ENCODE results near the gene LSM7.

The LSM7 gene

DNA sequence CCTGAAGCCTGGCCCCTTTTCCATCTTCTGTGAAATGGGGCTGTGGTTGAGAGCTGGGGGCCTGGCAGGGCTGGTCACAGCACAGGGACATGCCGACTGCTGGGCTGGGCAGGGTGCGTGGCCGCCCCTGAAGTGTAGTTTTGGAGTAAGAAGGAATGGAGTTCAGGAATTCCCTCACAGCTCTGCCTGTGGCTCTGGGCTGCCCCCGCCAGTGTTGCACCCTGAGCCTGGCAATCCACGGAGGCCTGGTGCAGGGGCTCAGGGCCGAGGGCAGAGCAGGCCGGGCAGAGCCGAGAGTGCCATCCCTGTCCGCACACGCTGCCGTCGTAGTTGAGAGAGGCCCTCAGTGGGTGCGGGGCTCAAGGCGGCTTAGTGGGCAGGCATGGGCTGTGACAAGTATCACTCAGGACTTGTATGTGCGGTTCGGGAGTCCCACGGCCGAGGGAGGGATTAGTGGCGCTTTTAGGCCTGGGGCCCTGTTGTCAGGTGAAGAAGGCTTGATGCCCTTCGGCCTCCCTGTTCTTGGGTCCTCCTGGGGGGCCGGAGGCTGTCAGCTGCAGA is 9.7 kb upstream of the LSM7 start:
- H3K79me2 ChIP-seq (ENCODE audit: insufficient read depth, low read length): no peaks in the 10 kb centered on the region; the same call in 1 of the 2 replicates
- H3K9ac ChIP-seq (ENCODE audit: low read length): no peak overlapping the region
- H3K4me1 ChIP-seq (ENCODE audit: insufficient read depth, low read length, severe bottlenecking): peaks cover 5% of the 10 kb centered on the region
- no peak overlapping the region for H3K4me3 ChIP-seq (ENCODE audit: low read depth, low read length, poor library complexity, severe bottlenecking)
- H3F3A ChIP-seq (ENCODE audit: insufficient read depth, low read length): peaks cover 4% of the 10 kb centered on the region; the same call in 1 of the 2 replicates
- no peak overlapping the region for H2AFZ ChIP-seq (ENCODE audit: low read length)
- no peaks in the 10 kb centered on the region for H3K9me3 ChIP-seq (ENCODE audit: low read length)
- H3K36me3 ChIP-seq (ENCODE audit: insufficient read depth, low read length): peaks cover 57% of the 10 kb centered on the region
- H3K27ac ChIP-seq (ENCODE audit: low read depth, low read length, poor library complexity, severe bottlenecking): no peak overlapping the region
- no peaks in the 10 kb centered on the region for H3K9me2 ChIP-seq (ENCODE audit: low read depth, low read length)
- TF ChIP-seq, protein P1, sequence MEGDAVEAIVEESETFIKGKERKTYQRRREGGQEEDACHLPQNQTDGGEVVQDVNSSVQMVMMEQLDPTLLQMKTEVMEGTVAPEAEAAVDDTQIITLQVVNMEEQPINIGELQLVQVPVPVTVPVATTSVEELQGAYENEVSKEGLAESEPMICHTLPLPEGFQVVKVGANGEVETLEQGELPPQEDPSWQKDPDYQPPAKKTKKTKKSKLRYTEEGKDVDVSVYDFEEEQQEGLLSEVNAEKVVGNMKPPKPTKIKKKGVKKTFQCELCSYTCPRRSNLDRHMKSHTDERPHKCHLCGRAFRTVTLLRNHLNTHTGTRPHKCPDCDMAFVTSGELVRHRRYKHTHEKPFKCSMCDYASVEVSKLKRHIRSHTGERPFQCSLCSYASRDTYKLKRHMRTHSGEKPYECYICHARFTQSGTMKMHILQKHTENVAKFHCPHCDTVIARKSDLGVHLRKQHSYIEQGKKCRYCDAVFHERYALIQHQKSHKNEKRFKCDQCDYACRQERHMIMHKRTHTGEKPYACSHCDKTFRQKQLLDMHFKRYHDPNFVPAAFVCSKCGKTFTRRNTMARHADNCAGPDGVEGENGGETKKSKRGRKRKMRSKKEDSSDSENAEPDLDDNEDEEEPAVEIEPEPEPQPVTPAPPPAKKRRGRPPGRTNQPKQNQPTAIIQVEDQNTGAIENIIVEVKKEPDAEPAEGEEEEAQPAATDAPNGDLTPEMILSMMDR (IDR thresholded peaks at IDR 0.05; ENCODE audit: low read length): no peak
- no peak for TF ChIP-seq EZH2 (IDR thresholded peaks at IDR 0.05; ENCODE audit: borderline replicate concordance, low read length)
- H4K20me1 ChIP-seq (ENCODE audit: insufficient read depth, low read length): no peaks in the 10 kb centered on the region
- H3K27me3 ChIP-seq (ENCODE audit: insufficient read depth, low read length): no peaks in the 10 kb centered on the region
- H3K4me2 ChIP-seq (ENCODE audit: low read length): no peak overlapping the region

DNA sequence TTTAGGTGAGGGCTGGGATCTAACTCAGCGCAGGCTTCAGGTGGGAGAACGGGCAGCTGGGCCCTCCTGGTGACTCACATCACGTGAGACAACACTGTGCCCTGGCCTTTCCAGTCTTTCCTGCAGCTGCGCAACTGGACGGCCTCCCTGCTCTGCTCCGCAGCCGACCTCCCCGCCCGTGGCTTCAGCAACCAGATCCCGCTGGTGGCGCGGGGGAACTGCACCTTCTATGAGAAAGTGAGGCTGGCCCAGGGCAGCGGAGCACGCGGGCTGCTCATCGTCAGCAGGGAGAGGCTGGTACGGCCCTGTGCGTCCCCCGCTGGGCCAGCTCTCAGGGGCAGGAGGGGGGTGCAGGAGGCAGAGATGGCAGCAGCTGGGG is 8.9 kb upstream of the LSM7 start:
- Histone ChIP-seq H3K27ac (ENCODE audit: low read depth, low read length, poor library complexity, severe bottlenecking) (no peak overlapping the region), H3K9me3 (ENCODE audit: low read length) (no peaks in the 10 kb centered on the region), H3K4me3 (ENCODE audit: low read depth, low read length, poor library complexity, severe bottlenecking) (no peak overlapping the region), H2AFZ (ENCODE audit: low read length) (no peak overlapping the region), H3K9me2 (ENCODE audit: low read depth, low read length) (no peaks in the 10 kb centered on the region), H3F3A (ENCODE audit: insufficient read depth, low read length) (peaks cover 4% of the 10 kb centered on the region; the same call in 1 of the 2 replicates), H3K9ac (ENCODE audit: low read length) (no peak overlapping the region), H4K20me1 (ENCODE audit: insufficient read depth, low read length) (no peaks in the 10 kb centered on the region), H3K4me2 (ENCODE audit: low read length) (no peak overlapping the region), H3K79me2 (ENCODE audit: insufficient read depth, low read length) (no peaks in the 10 kb centered on the region; the same call in 1 of the 2 replicates), H3K27me3 (ENCODE audit: insufficient read depth, low read length) (no peaks in the 10 kb centered on the region), H3K4me1 (ENCODE audit: insufficient read depth, low read length, severe bottlenecking) (peaks cover 13% of the 10 kb centered on the region), H3K36me3 (ENCODE audit: insufficient read depth, low read length) (peaks cover 51% of the 10 kb centered on the region)
- no peak for TF ChIP-seq EZH2 (IDR thresholded peaks at IDR 0.05; ENCODE audit: borderline replicate concordance, low read length)
- TF ChIP-seq, protein P1 (IDR thresholded peaks at IDR 0.05; ENCODE audit: low read length): no peak

DNA sequence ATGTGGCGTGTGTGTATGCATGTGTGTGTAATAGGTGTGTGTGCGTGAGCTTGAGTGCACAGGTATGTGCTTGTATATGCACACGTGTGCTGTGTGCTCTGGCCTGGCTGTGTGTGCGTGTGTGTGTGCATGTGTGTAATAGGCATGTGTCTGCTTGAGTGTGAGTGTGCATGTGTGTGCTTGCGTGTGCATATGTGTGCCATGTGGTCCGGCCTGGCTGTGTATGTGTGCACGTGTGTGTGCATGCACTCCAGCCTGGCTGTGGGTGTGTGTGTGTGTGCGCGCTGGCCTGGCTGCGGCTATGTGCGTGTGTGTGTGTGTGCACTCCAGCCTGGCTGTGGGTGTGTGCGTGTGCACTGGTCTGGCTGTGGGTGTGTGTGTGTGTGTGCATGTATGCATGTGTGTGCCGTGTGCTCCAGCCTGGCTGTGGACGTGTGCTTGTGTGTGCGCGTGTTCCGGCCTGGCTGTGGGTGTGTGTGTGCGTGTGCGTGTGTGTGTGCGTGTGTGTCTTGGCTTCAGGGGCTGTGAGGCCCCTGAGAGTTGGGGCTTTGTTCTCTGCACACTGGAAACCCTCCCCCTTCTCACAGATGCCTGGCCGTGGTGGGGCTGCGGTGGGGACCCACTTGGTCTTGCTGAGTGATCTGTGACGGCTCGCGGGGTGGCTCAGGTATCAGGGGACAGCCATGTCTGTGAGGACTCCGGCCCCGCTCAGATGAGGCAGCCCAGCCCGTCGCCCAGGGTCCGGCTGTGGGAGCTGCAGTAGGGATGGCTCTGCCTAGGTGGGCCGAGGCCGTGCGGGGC is 8.3 kb upstream of the LSM7 start:
- Histone ChIP-seq H3K9me2 (ENCODE audit: low read depth, low read length) (no peaks in the 10 kb centered on the region), H4K20me1 (ENCODE audit: insufficient read depth, low read length) (no peaks in the 10 kb centered on the region), H3K36me3 (ENCODE audit: insufficient read depth, low read length) (peaks cover 51% of the 10 kb centered on the region), H3K4me2 (ENCODE audit: low read length) (no peak overlapping the region), H3K27ac (ENCODE audit: low read depth, low read length, poor library complexity, severe bottlenecking) (no peak overlapping the region), H3K27me3 (ENCODE audit: insufficient read depth, low read length) (no peaks in the 10 kb centered on the region), H3K9me3 (ENCODE audit: low read length) (no peaks in the 10 kb centered on the region), H3K4me1 (ENCODE audit: insufficient read depth, low read length, severe bottlenecking) (peaks cover 19% of the 10 kb centered on the region), H2AFZ (ENCODE audit: low read length) (no peak overlapping the region), H3K4me3 (ENCODE audit: low read depth, low read length, poor library complexity, severe bottlenecking) (no peak overlapping the region), H3F3A (ENCODE audit: insufficient read depth, low read length) (peaks cover 4% of the 10 kb centered on the region; the same call in 1 of the 2 replicates), H3K79me2 (ENCODE audit: insufficient read depth, low read length) (no peaks in the 10 kb centered on the region; the same call in 1 of the 2 replicates), H3K9ac (ENCODE audit: low read length) (no peak overlapping the region)
- no peak for TF ChIP-seq EZH2 (IDR thresholded peaks at IDR 0.05; ENCODE audit: borderline replicate concordance, low read length)
- TF ChIP-seq, protein P1 (IDR thresholded peaks at IDR 0.05; ENCODE audit: low read length): no peak

Data from OCI-LY1 (cell line).